Osteoblast (primary cell): Measurements from ENCODE around the gene SLC5A9. TPM values are rescaled to one million over a fixed set of nuclear protein-coding genes. Genes with fewer than 3 reads are reported as not detected.

Experiments
- DNase-seq: peaks from one replicate; pipeline ENCODE4 v3.0.0; 2011; ENCODE audit warnings: low spot score, mixed read lengths; ENCODE audit not compliant: insufficient read length; ENCODE audit errors: missing footprints
- H2AFZ ChIP-seq: 2 replicates; pipeline ENCODE4 v1.6.0; 2011; ENCODE audit warnings: mild to moderate bottlenecking, low read length
- H3K27ac ChIP-seq: 2 replicates; pipeline ENCODE4 v1.5.1; 2011; ENCODE audit warnings: mild to moderate bottlenecking, low read depth, low read length, moderate library complexity
- H3K27me3 ChIP-seq: 2 replicates; pipeline ENCODE4 v1.6.0; 2012; ENCODE audit warnings: mild to moderate bottlenecking, control low read depth, inconsistent platforms, low read length, moderate library complexity; ENCODE audit not compliant: insufficient read depth
- H3K36me3 ChIP-seq: 2 replicates; pipeline ENCODE4 v1.5.1; 2011; ENCODE audit warnings: mild to moderate bottlenecking, low read length, control low read depth, moderate library complexity; ENCODE audit not compliant: insufficient read depth
- H3K4me1 ChIP-seq: 2 replicates; pipeline ENCODE4 v1.5.1; 2011; ENCODE audit warnings: mild to moderate bottlenecking, low read length, control low read depth, moderate library complexity; ENCODE audit not compliant: insufficient read depth
- H3K4me2 ChIP-seq: 2 replicates; pipeline ENCODE4 v1.6.0; 2011; ENCODE audit warnings: mild to moderate bottlenecking, low read length; ENCODE audit not compliant: insufficient read depth
- H3K4me3 ChIP-seq: fragments of 200-600 bp; sonication (generic); 3 replicates; pipeline ENCODE4 v1.5.1; 2012; ENCODE audit warnings: mild to moderate bottlenecking, low read length, inconsistent platforms; ENCODE audit not compliant: insufficient read depth
- H3K79me2 ChIP-seq: 2 replicates; pipeline ENCODE4 v1.6.0; 2012; ENCODE audit warnings: mild to moderate bottlenecking, low read length, control low read depth, inconsistent platforms; ENCODE audit not compliant: insufficient read depth
- H3K9me3 ChIP-seq: 2 replicates; pipeline ENCODE4 v1.5.1; 2011; ENCODE audit warnings: low read depth, low read length, control low read depth
- H4K20me1 ChIP-seq: 2 replicates; pipeline ENCODE4 v1.6.0; 2012; ENCODE audit warnings: mild to moderate bottlenecking, low read length, control low read depth; ENCODE audit not compliant: insufficient read depth
- total RNA-seq: library from RNA; depleted of rRNA; stranded (reverse); fragments of >200 nt; gene quantifications from 2 replicates; pipeline ENCODE4 v1.2.3, GENCODE V29; 2012
- TF ChIP-seq, protein P1 (sequence below): IDR thresholded peaks from 2 replicates; pipeline ENCODE4 v1.5.1; 2011; ENCODE audit warnings: mild to moderate bottlenecking, low read depth, low read length, moderate library complexity; ENCODE audit errors: extremely low read depth

Gene SLC5A9
- total RNA-seq, 1 donor: not detected

DNA sequence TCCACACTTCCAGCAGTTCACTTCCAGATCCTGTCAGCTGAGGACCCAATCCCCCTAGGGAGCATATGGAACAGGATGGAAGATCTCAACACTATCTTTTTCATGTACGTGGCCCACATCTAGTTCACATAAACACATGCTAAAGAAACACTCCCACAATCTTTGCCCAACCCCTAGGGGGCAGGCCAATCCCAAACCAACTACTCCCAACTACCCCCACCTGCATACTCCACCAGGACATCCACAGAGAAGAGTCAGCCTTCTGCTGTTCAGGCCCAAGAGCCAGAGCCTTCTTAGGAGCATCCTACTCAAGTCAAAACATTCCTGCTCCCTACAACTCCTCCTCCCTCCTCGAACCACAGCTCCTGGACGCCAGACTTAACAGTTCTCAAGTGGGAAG is 5.6 kb upstream of the SLC5A9 start:
- Histone ChIP-seq H3K36me3 (no peaks in the 10 kb centered on the region), H2AFZ (no peak overlapping the region), H4K20me1 (no peaks in the 10 kb centered on the region), H3K79me2 (no peaks in the 10 kb centered on the region), H3K27me3 (no peaks in the 10 kb centered on the region), H3K9me3 (no peaks in the 10 kb centered on the region), H3K4me2 (no peak overlapping the region), H3K4me3 (no peak overlapping the region), H3K27ac (no peak overlapping the region), H3K4me1 (no peaks in the 10 kb centered on the region)
- TF ChIP-seq, protein P1, sequence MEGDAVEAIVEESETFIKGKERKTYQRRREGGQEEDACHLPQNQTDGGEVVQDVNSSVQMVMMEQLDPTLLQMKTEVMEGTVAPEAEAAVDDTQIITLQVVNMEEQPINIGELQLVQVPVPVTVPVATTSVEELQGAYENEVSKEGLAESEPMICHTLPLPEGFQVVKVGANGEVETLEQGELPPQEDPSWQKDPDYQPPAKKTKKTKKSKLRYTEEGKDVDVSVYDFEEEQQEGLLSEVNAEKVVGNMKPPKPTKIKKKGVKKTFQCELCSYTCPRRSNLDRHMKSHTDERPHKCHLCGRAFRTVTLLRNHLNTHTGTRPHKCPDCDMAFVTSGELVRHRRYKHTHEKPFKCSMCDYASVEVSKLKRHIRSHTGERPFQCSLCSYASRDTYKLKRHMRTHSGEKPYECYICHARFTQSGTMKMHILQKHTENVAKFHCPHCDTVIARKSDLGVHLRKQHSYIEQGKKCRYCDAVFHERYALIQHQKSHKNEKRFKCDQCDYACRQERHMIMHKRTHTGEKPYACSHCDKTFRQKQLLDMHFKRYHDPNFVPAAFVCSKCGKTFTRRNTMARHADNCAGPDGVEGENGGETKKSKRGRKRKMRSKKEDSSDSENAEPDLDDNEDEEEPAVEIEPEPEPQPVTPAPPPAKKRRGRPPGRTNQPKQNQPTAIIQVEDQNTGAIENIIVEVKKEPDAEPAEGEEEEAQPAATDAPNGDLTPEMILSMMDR: no peak
- no peak for DNase-seq

DNA sequence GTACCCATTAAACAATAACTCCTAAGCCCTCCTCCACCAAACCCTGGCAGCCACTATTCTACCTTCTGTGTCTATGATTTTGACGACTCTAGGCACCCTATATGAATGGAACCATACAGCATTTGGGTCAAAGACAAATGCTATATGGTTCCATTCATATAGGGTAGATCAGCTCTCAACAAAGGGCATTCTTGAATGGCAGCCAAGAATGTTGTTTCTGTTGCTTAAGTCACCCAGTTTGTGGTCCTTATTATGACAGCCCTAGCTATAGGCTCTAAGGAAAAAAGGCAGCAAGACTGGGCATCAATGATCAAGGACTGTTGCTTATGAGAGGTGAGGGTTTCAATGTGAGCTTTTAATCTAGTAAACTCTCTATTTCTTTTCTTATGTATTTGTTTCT is 4.7 kb upstream of the SLC5A9 start:
- TF ChIP-seq, protein P1: no peak
- H3K79me2 ChIP-seq: no peaks in the 10 kb centered on the region
- H3K27ac ChIP-seq: no peak overlapping the region
- no peak overlapping the region for H3K4me3 ChIP-seq
- no peaks in the 10 kb centered on the region for H3K27me3 ChIP-seq
- H3K9me3 ChIP-seq: no peaks in the 10 kb centered on the region
- no peak overlapping the region for H2AFZ ChIP-seq
- no peak for DNase-seq
- no peak overlapping the region for H3K4me2 ChIP-seq
- H3K4me1 ChIP-seq: no peaks in the 10 kb centered on the region
- no peaks in the 10 kb centered on the region for H4K20me1 ChIP-seq
- H3K36me3 ChIP-seq: no peaks in the 10 kb centered on the region

DNA sequence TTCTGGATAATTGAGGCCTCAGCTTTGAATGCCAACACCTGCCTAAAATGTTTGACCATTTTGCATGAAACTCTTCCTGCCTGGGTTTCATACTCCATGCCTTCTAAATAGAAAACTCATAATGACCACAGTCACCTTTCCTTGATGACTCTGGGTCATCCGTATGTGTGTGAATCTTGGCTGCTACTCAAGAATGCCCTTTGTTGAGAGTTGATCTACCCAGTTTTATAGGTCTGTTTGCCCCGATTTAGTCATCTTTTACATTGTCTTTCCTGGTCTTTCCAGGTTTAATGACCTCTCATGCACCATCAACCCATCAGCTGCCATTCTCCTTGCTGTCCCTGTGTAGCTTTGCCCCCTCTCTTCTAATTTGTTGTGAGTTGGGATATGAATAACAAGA is 2.7 kb upstream of the SLC5A9 start:
- H4K20me1 ChIP-seq: no peaks in the 10 kb centered on the region
- no peaks in the 10 kb centered on the region for H3K79me2 ChIP-seq
- H2AFZ ChIP-seq: no peak overlapping the region
- H3K4me1 ChIP-seq: no peaks in the 10 kb centered on the region
- TF ChIP-seq, protein P1: no peak
- H3K27me3 ChIP-seq: no peaks in the 10 kb centered on the region
- DNase-seq: no peak
- no peak overlapping the region for H3K27ac ChIP-seq
- H3K36me3 ChIP-seq: no peaks in the 10 kb centered on the region
- no peaks in the 10 kb centered on the region for H3K9me3 ChIP-seq
- no peak overlapping the region for H3K4me2 ChIP-seq
- H3K4me3 ChIP-seq: no peak overlapping the region

DNA sequence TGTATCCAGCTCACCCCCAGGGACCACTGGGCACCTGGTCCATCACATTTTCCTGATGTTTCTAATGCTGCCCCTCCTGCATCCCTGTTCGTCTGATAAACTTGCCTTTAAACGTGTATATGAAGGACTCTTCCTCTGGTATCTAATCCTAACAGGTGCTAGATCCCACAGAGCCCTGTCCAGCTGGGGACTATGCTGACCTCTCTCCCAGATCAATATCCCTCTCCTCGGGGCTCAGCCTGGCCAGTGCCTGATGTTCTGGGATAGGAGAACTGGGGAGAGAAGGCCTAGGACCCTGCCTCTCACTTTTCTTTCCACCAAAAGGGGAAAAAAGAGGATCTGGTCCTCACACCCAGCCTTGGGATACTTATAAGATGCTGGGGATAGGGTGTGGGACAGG is 1.4 kb upstream of the SLC5A9 start:
- Histone ChIP-seq H3K4me3 (no peak overlapping the region), H3K27me3 (no peaks in the 10 kb centered on the region), H2AFZ (no peak overlapping the region), H3K4me2 (no peak overlapping the region), H3K79me2 (no peaks in the 10 kb centered on the region), H3K36me3 (no peaks in the 10 kb centered on the region), H3K27ac (no peak overlapping the region), H4K20me1 (no peaks in the 10 kb centered on the region), H3K4me1 (no peaks in the 10 kb centered on the region), H3K9me3 (no peaks in the 10 kb centered on the region)
- TF ChIP-seq, protein P1: no peak
- DNase-seq: no peak
